Calu3 (cell line): ENCODE results near the gene MYO9A. TPM values are rescaled to one million over a fixed set of nuclear protein-coding genes. Genes with fewer than 3 reads are reported as not detected.

Source experiments
- BruUV-seq: library from RNA; stranded (reverse); fragments of 400-500 nt; replicated peaks from 2 replicates; lab custom pipeline; 2021; lab: Mats Ljungman, UMichigan
- CTCF ChIA-PET: fragments of 300-600 bp; sonication (Branson Sonifier 250); formaldehyde crosslinking; loops from one replicate; lab custom pipeline; 2022; ENCODE audit warnings: antibody characterized with exemption; lab: Charles Lee
- DNase-seq: peaks from one replicate; pipeline ENCODE4 v3.0.0; 2022
- H3K27ac Mint-ChIP-seq: one replicate; pipeline ENCODE4 v1.8.0; 2022; ENCODE audit warnings: mixed read lengths; ENCODE audit not compliant: unreplicated experiment
- H3K27me3 Mint-ChIP-seq: one replicate; pipeline ENCODE4 v1.8.0; 2022; ENCODE audit warnings: mixed read lengths; ENCODE audit not compliant: unreplicated experiment
- H3K36me3 Mint-ChIP-seq: one replicate; pipeline ENCODE4 v1.8.0; 2022; ENCODE audit warnings: mild to moderate bottlenecking, moderate library complexity, mixed read lengths; ENCODE audit not compliant: insufficient read depth, unreplicated experiment
- H3K4me1 Mint-ChIP-seq: one replicate; pipeline ENCODE4 v1.8.0; 2022; ENCODE audit warnings: mild to moderate bottlenecking, low read depth, mixed read lengths; ENCODE audit not compliant: unreplicated experiment
- H3K4me3 Mint-ChIP-seq: one replicate; pipeline ENCODE4 v1.8.0; 2022; ENCODE audit warnings: mild to moderate bottlenecking, low read depth, moderate library complexity, mixed read lengths; ENCODE audit not compliant: unreplicated experiment
- H3K9me3 Mint-ChIP-seq: one replicate; pipeline ENCODE4 v1.8.0; 2022; ENCODE audit warnings: low read depth, mixed read lengths; ENCODE audit not compliant: unreplicated experiment
- intact Hi-C: fragments of 100-400 bp; cut with micrococcal nuclease; formaldehyde crosslinking; loops from one replicate; pipeline ENCODE4 v1.10.0; 2022; ENCODE audit not compliant: unreplicated experiment
- total RNA-seq: library from RNA; stranded (reverse); gene quantifications from 2 replicates; pipeline ENCODE4 v1.2.3, GENCODE V29; 2022
- TF ChIP-seq, protein P1 (sequence below): fragments of 200-600 bp; IDR thresholded peaks from one replicate; pipeline ENCODE4 v1.8.0; 2022; ENCODE audit warnings: antibody characterized with exemption; ENCODE audit not compliant: unreplicated experiment

Gene MYO9A
- total RNA-seq, 1 experiment from 2014 or later: 32.8 TPM

DNA sequence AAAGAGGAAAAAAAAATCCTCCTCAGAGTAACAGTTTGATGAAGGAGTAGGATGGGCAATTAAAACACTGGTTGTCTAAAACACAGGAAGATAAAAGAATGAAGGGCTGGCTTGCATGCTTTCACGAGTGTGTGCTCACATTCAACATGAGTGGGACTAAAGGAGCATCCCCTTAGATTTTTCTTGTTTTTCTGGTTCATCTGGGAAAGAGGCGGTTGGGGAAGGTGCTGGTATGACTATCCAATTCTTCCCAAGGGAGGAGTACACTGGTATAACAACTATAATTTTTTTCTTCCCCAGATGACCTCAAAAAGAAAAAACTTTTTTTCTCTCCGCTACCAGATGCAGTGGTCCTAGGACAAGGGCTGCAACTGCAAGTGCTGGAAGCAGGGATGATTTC is 143.7 kb downstream of the MYO9A start:
- no TSS peak for BruUV-seq
- H3K27ac Mint-ChIP-seq: peak overlapping the region; percentile 98
- intact Hi-C loops: loop anchor here (10.0 kb wide), 1 partner anchor 181 kb away; no protein-coding TSS in a partner anchor
- no peaks in the 10 kb centered on the region for H3K9me3 Mint-ChIP-seq
- peaks cover 42% of the 10 kb centered on the region for H3K4me1 Mint-ChIP-seq
- H3K27me3 Mint-ChIP-seq: no peaks in the 10 kb centered on the region
- no peak overlapping the region for H3K4me3 Mint-ChIP-seq
- TF ChIP-seq, protein P1, sequence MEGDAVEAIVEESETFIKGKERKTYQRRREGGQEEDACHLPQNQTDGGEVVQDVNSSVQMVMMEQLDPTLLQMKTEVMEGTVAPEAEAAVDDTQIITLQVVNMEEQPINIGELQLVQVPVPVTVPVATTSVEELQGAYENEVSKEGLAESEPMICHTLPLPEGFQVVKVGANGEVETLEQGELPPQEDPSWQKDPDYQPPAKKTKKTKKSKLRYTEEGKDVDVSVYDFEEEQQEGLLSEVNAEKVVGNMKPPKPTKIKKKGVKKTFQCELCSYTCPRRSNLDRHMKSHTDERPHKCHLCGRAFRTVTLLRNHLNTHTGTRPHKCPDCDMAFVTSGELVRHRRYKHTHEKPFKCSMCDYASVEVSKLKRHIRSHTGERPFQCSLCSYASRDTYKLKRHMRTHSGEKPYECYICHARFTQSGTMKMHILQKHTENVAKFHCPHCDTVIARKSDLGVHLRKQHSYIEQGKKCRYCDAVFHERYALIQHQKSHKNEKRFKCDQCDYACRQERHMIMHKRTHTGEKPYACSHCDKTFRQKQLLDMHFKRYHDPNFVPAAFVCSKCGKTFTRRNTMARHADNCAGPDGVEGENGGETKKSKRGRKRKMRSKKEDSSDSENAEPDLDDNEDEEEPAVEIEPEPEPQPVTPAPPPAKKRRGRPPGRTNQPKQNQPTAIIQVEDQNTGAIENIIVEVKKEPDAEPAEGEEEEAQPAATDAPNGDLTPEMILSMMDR: no peak
- H3K36me3 Mint-ChIP-seq: peaks cover 13% of the 10 kb centered on the region
- CTCF ChIA-PET: no interaction called here
- DNase-seq: no peak

- intact Hi-C loops: loop anchor here (10.0 kb wide), 1 partner anchor 181 kb away; no protein-coding TSS in a partner anchor
- H3K36me3 Mint-ChIP-seq: peaks cover 13% of the 10 kb centered on the region
- H3K27ac Mint-ChIP-seq: no peak overlapping the region
- H3K27me3 Mint-ChIP-seq: no peaks in the 10 kb centered on the region
- no peak overlapping the region for H3K4me3 Mint-ChIP-seq
- H3K9me3 Mint-ChIP-seq: no peaks in the 10 kb centered on the region
- CTCF ChIA-PET: interaction anchor here (0.7 kb wide), 1 partner anchor 461 kb away, joined by 3 read pairs; no protein-coding TSS in a partner anchor
- no TSS peak for BruUV-seq
- TF ChIP-seq, protein P1: no peak
- DNase-seq: no peak
- H3K4me1 Mint-ChIP-seq: peaks cover 42% of the 10 kb centered on the region
These were observed 144.6 kb downstream of the MYO9A start for GRCh38 chr15:71973366-71973765.

DNA sequence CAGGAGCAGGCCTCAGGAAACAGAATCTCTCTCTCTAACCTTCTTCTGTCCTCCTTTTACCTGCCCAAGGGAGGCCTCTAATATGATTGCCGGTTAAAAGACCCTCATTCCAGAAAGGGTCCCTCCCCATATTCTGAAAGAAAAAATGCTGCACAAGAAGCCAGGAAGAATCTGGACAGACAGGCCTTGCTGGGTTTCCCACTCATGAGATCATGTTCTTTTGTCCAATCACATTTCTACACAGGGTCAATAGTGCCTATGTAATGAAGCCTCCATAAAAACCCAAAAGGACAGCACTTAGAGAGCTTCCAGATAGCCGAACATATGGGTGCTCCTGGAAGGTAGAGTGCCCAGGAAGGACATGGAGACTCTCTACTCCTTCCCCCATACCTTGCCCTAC is 146.0 kb downstream of the MYO9A start:
- CTCF ChIA-PET: interaction anchor here (0.6 kb wide), 1 partner anchor 146 kb away, joined by 5 read pairs; the partner anchor contains the start of genes MYO9A and SENP8
- intact Hi-C loops: loop anchor here (10.0 kb wide), 1 partner anchor 183 kb away; no protein-coding TSS in a partner anchor
- H3K4me1 Mint-ChIP-seq: peaks cover 52% of the 10 kb centered on the region
- no TSS peak for BruUV-seq
- no peak overlapping the region for H3K4me3 Mint-ChIP-seq
- peak; percentile 20 for DNase-seq
- no peaks in the 10 kb centered on the region for H3K27me3 Mint-ChIP-seq
- TF ChIP-seq, protein P1: no peak
- H3K27ac Mint-ChIP-seq: peak overlapping the region; percentile 20
- H3K36me3 Mint-ChIP-seq: peaks cover 13% of the 10 kb centered on the region
- no peaks in the 10 kb centered on the region for H3K9me3 Mint-ChIP-seq

- Mint-ChIP-seq H3K4me1 (peaks cover 49% of the 10 kb centered on the region), H3K27me3 (no peaks in the 10 kb centered on the region), H3K27ac (no peak overlapping the region), H3K4me3 (no peak overlapping the region), H3K9me3 (no peaks in the 10 kb centered on the region), H3K36me3 (peaks cover 9% of the 10 kb centered on the region)
- TF ChIP-seq, protein P1: no peak
- no TSS peak for BruUV-seq
- CTCF ChIA-PET: no interaction called here
- DNase-seq: no peak
- intact Hi-C loops: loop anchor here (10.0 kb wide), 1 partner anchor 184 kb away; no protein-coding TSS in a partner anchor
These were observed 147.5 kb downstream of the MYO9A start for GRCh38 chr15:71970435-71970834.
